ENCODE results near the gene COMMD4.
"Not testable (repeated sequence)": the region's sequence is repeated elsewhere in the genome, so short reads cannot be mapped to it uniquely, and the experiment has no call there.

The COMMD4 gene

GRCh38 chr15:75314552-75315290 lies 21.1 kb upstream of the COMMD4 start:
- no peak for DNase-seq (ENCODE audit: low read depth in 1 of 2, low spot score in 1 of 2)
- in situ Hi-C loops (cut with HindIII; ENCODE audit: low pct_unique_long_range_greater_than_20kb, low sequenced_read_pairs): no loop called here
- no peak for TF ChIP-seq JUND (IDR thresholded peaks at IDR 0.05; ENCODE audit: low read depth)

GRCh38 chr15:75319231-75319897 lies 16.5 kb upstream of the COMMD4 start:
- in situ Hi-C loops (cut with HindIII; ENCODE audit: low pct_unique_long_range_greater_than_20kb, low sequenced_read_pairs): not testable (repeated sequence)

GRCh38 chr15:75321711-75322110 lies 14.2 kb upstream of the COMMD4 start:
- TF ChIP-seq JUND (IDR thresholded peaks at IDR 0.05; ENCODE audit: low read depth): no peak
- in situ Hi-C loops (cut with HindIII; ENCODE audit: low pct_unique_long_range_greater_than_20kb, low sequenced_read_pairs): no loop called here

More at GRCh38 chr15:75319231-75319897, 16.5 kb upstream of the COMMD4 start:
- not testable (repeated sequence) for DNase-seq (ENCODE audit: low read depth in 1 of 2, low spot score in 1 of 2)

GRCh38 chr15:75325922-75326321 lies 9.9 kb upstream of the COMMD4 start:
- DNase-seq (ENCODE audit: low read depth in 1 of 2, low spot score in 1 of 2): no peak
- in situ Hi-C loops (cut with HindIII; ENCODE audit: low pct_unique_long_range_greater_than_20kb, low sequenced_read_pairs): no loop called here
- no peak for TF ChIP-seq JUND (IDR thresholded peaks at IDR 0.05; ENCODE audit: low read depth)

More at GRCh38 chr15:75321711-75322110, 14.2 kb upstream of the COMMD4 start:
- DNase-seq (ENCODE audit: low read depth in 1 of 2, low spot score in 1 of 2): no peak

- no peak for DNase-seq (ENCODE audit: low read depth in 1 of 2, low spot score in 1 of 2)
- no peak for TF ChIP-seq JUND (IDR thresholded peaks at IDR 0.05; ENCODE audit: low read depth)
- in situ Hi-C loops (cut with HindIII; ENCODE audit: low pct_unique_long_range_greater_than_20kb, low sequenced_read_pairs): no loop called here
Observed at GRCh38 chr15:75327005-75327404, 8.9 kb upstream of the COMMD4 start.

GRCh38 chr15:75327491-75327890 lies 8.4 kb upstream of the COMMD4 start:
- in situ Hi-C loops (cut with HindIII; ENCODE audit: low pct_unique_long_range_greater_than_20kb, low sequenced_read_pairs): no loop called here

GRCh38 chr15:75328493-75329314 lies 7.2 kb upstream of the COMMD4 start:
- no peak for DNase-seq (ENCODE audit: low read depth in 1 of 2, low spot score in 1 of 2)
- in situ Hi-C loops (cut with HindIII; ENCODE audit: low pct_unique_long_range_greater_than_20kb, low sequenced_read_pairs): no loop called here
- no peak for TF ChIP-seq JUND (IDR thresholded peaks at IDR 0.05; ENCODE audit: low read depth)

More at GRCh38 chr15:75327491-75327890, 8.4 kb upstream of the COMMD4 start:
- no peak for TF ChIP-seq JUND (IDR thresholded peaks at IDR 0.05; ENCODE audit: low read depth)
- no peak for DNase-seq (ENCODE audit: low read depth in 1 of 2, low spot score in 1 of 2)

- in situ Hi-C loops (cut with HindIII; ENCODE audit: low pct_unique_long_range_greater_than_20kb, low sequenced_read_pairs): no loop called here
- no peak for DNase-seq (ENCODE audit: low read depth in 1 of 2, low spot score in 1 of 2)
Observed at GRCh38 chr15:75329571-75329970, 6.3 kb upstream of the COMMD4 start.

GRCh38 chr15:75332093-75332492 lies 3.8 kb upstream of the COMMD4 start:
- DNase-seq (ENCODE audit: low read depth in 1 of 2, low spot score in 1 of 2); in situ Hi-C loops (cut with HindIII; ENCODE audit: low pct_unique_long_range_greater_than_20kb, low sequenced_read_pairs): not testable (repeated sequence)

More at GRCh38 chr15:75329571-75329970, 6.3 kb upstream of the COMMD4 start:
- TF ChIP-seq JUND (IDR thresholded peaks at IDR 0.05; ENCODE audit: low read depth): no peak

GRCh38 chr15:75333654-75334419 lies 2.0 kb upstream of the COMMD4 start:
- in situ Hi-C loops (cut with HindIII; ENCODE audit: low pct_unique_long_range_greater_than_20kb, low sequenced_read_pairs); DNase-seq (ENCODE audit: low read depth in 1 of 2, low spot score in 1 of 2): not testable (repeated sequence)

GRCh38 chr15:75335313-75335704 lies 554 bp upstream of the COMMD4 start:
- in situ Hi-C loops (cut with HindIII; ENCODE audit: low pct_unique_long_range_greater_than_20kb, low sequenced_read_pairs): no loop called here
- no peak for DNase-seq (ENCODE audit: low read depth in 1 of 2, low spot score in 1 of 2)
- TF ChIP-seq JUND (IDR thresholded peaks at IDR 0.05; ENCODE audit: low read depth): no peak

GRCh38 chr15:75338661-75339240 lies 2.9 kb downstream of the COMMD4 start:
- no peak for TF ChIP-seq JUND (IDR thresholded peaks at IDR 0.05; ENCODE audit: low read depth)
- in situ Hi-C loops (cut with HindIII; ENCODE audit: low pct_unique_long_range_greater_than_20kb, low sequenced_read_pairs): no loop called here
- no peak for DNase-seq (ENCODE audit: low read depth in 1 of 2, low spot score in 1 of 2)

All from T47D (cell line).